ENCODE data around the gene PACSIN1. TPM values are rescaled to one million over a fixed set of nuclear protein-coding genes. Genes with fewer than 3 reads are reported as not detected.

PACSIN1 gene
- total RNA-seq, 5 donors from 2014 or later (not counting 1 experiment from before 2014, with no cell fraction given) = 0.86 to 3.2 (median 2.4) TPM

DNA sequence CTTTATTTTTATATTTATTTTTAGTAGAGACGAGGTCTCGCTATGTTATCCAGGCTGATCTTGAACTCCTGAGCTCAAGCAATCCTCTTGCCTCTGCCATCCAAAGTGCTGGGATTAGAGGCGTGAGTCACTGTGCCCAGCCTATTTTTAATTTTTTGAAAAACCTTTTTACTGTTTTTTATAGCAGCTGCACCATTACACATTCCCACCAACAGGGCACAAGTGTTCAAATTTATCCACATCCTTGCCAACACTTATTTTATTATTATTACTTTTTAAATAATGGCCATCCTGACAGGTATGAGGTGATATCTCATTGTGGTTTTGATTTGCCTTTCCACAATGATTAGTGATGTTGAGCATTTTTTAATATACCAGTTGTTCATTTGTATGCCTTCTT, 42.5 kb downstream of the PACSIN1 start:
- no peak overlapping the region for H3K4me3 Mint-ChIP-seq
- peaks cover 0 to 8% (median 7%) of the 10 kb centered on the region in 3 donors for H3K9me3 Mint-ChIP-seq
- no peaks in the 10 kb centered on the region for H3K36me3 Mint-ChIP-seq
- ChIA-PET CTCF (no interaction called here), POLR2A (no interaction called here)
- no peak overlapping the region for H3K27ac Mint-ChIP-seq
- WGBS (ENCODE audit: insufficient coverage) = no CpG with 5 or more reads among the region's 3 CpGs
- H3K36me3 ChIP-seq (ENCODE audit: control insufficient read depth in 2 of 2, extremely low read depth in 1 of 2, insufficient read depth in 1 of 2, low read length in 1 of 2) = no peaks in the 10 kb centered on the region
- no peak overlapping the region for H3K4me3 ChIP-seq (ENCODE audit: control insufficient read depth in 1 of 2, extremely low read depth in 1 of 2, low read length in 1 of 2)
- H3K4me1 ChIP-seq (ENCODE audit: control insufficient read depth in 1 of 2, extremely low read depth in 1 of 2, insufficient read depth in 2 of 2, low read length in 2 of 2) = no peaks in the 10 kb centered on the region
- peaks cover 0 to 14% of the 10 kb centered on the region in 2 donors for H3K27me3 Mint-ChIP-seq
- no peaks in the 10 kb centered on the region for H3K4me1 Mint-ChIP-seq
- no peak for ATAC-seq (replicated peaks in 1 of 4)
- H3K9me3 ChIP-seq = no peaks in the 10 kb centered on the region
- no peak overlapping the region for H3K27ac ChIP-seq (ENCODE audit: low read length)
- peaks cover 0 to 5% of the 10 kb centered on the region in 2 experiments for H3K27me3 ChIP-seq (replicated peaks in 1 of 2; ENCODE audit: control insufficient read depth in 2 of 2, extremely low read depth in 1 of 2, insufficient read depth in 2 of 2, low read length in 1 of 2)
- no peak for DNase-seq

DNA sequence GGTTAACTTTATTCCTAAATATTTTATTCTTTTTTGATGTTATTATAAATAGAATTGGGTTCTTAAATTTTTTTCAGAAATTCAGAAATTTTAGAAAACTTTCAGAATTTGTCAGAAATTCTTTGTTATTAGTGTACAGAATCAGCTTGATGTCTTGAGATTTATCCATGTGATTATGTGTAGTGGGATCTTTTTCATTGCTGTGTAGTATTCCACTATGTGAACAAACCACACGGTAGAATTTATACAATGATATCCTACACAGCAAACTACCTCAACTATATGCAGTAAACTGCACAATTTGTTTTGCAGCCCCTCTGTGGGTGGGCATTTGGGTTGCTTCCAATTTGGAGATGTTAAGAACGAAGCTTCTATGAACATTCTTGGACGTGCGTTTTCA, 43.9 kb downstream of the PACSIN1 start:
- no peaks in the 10 kb centered on the region for H3K36me3 Mint-ChIP-seq
- no peak overlapping the region for H3K27ac Mint-ChIP-seq
- DNase-seq (no peak), ATAC-seq (replicated peaks in 1 of 4) (no peak)
- peaks cover 0 to 5% (median 0%) of the 10 kb centered on the region in 3 donors for H3K4me1 Mint-ChIP-seq
- Histone ChIP-seq H3K27me3 (replicated peaks in 1 of 2; ENCODE audit: control insufficient read depth in 2 of 2, extremely low read depth in 1 of 2, insufficient read depth in 2 of 2, low read length in 1 of 2) (peaks cover 0 to 6% of the 10 kb centered on the region in 2 experiments), H3K4me3 (ENCODE audit: control insufficient read depth in 1 of 2, extremely low read depth in 1 of 2, low read length in 1 of 2) (no peak overlapping the region), H3K4me1 (ENCODE audit: control insufficient read depth in 1 of 2, extremely low read depth in 1 of 2, insufficient read depth in 2 of 2, low read length in 2 of 2) (no peaks in the 10 kb centered on the region), H3K27ac (ENCODE audit: low read length) (no peak overlapping the region), H3K36me3 (ENCODE audit: control insufficient read depth in 2 of 2, extremely low read depth in 1 of 2, insufficient read depth in 1 of 2, low read length in 1 of 2) (no peaks in the 10 kb centered on the region), H3K9me3 (no peaks in the 10 kb centered on the region)
- ChIA-PET CTCF (no interaction called here), POLR2A (interaction anchor here in 1 of 2 donors (0.6 kb wide), 1 partner anchor 198 kb away, joined by 3 read pairs; no protein-coding TSS in a partner anchor)
- WGBS (ENCODE audit: insufficient coverage) = 95% methylated on average over 3 of the region's 4 CpGs
- no peak overlapping the region for H3K4me3 Mint-ChIP-seq
- peaks cover 11 to 14% of the 10 kb centered on the region in 2 donors for H3K27me3 Mint-ChIP-seq
- peaks cover 0 to 8% (median 7%) of the 10 kb centered on the region in 3 donors for H3K9me3 Mint-ChIP-seq

DNA sequence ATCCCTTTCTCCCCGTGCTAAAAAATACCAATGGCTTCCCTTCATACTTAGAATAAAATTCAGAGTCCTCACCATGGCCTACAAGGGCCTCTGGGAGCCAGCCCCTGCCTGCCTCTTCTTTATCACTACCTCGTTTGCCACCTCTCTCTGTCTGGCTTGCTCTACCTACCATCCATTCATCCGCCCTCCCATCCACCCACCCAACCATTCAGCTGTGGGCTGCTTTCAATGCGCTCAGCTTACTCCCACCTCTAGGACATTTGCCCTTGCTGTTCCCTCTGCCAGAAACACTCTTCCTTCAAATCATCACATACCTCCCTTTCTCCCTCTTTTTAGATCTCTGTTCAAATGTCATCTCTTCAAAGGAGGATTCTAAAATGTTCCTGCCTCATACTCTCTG, 44.4 kb downstream of the PACSIN1 start:
- ATAC-seq (replicated peaks in 1 of 4) = no peak
- Histone ChIP-seq H3K36me3 (ENCODE audit: control insufficient read depth in 2 of 2, extremely low read depth in 1 of 2, insufficient read depth in 1 of 2, low read length in 1 of 2) (no peaks in the 10 kb centered on the region), H3K27ac (ENCODE audit: low read length) (no peak overlapping the region), H3K9me3 (no peaks in the 10 kb centered on the region), H3K4me1 (ENCODE audit: control insufficient read depth in 1 of 2, extremely low read depth in 1 of 2, insufficient read depth in 2 of 2, low read length in 2 of 2) (no peaks in the 10 kb centered on the region), H3K4me3 (ENCODE audit: control insufficient read depth in 1 of 2, extremely low read depth in 1 of 2, low read length in 1 of 2) (no peak overlapping the region), H3K27me3 (replicated peaks in 1 of 2; ENCODE audit: control insufficient read depth in 2 of 2, extremely low read depth in 1 of 2, insufficient read depth in 2 of 2, low read length in 1 of 2) (peaks cover 0 to 11% of the 10 kb centered on the region in 2 experiments)
- H3K9me3 Mint-ChIP-seq = peaks cover 0 to 8% (median 7%) of the 10 kb centered on the region in 3 donors
- H3K4me3 Mint-ChIP-seq = no peak overlapping the region
- no peak for DNase-seq
- ChIA-PET CTCF (no interaction called here), POLR2A (interaction anchor here in 1 of 2 donors (0.6 kb wide), 1 partner anchor 198 kb away, joined by 3 read pairs; no protein-coding TSS in a partner anchor)
- H3K4me1 Mint-ChIP-seq = peaks cover 0 to 5% (median 0%) of the 10 kb centered on the region in 3 donors
- peaks cover 11 to 14% of the 10 kb centered on the region in 2 donors for H3K27me3 Mint-ChIP-seq
- H3K36me3 Mint-ChIP-seq = no peaks in the 10 kb centered on the region
- WGBS (ENCODE audit: insufficient coverage) = 85% methylated on average over 4 of the region's 4 CpGs
- H3K27ac Mint-ChIP-seq = no peak overlapping the region

DNA sequence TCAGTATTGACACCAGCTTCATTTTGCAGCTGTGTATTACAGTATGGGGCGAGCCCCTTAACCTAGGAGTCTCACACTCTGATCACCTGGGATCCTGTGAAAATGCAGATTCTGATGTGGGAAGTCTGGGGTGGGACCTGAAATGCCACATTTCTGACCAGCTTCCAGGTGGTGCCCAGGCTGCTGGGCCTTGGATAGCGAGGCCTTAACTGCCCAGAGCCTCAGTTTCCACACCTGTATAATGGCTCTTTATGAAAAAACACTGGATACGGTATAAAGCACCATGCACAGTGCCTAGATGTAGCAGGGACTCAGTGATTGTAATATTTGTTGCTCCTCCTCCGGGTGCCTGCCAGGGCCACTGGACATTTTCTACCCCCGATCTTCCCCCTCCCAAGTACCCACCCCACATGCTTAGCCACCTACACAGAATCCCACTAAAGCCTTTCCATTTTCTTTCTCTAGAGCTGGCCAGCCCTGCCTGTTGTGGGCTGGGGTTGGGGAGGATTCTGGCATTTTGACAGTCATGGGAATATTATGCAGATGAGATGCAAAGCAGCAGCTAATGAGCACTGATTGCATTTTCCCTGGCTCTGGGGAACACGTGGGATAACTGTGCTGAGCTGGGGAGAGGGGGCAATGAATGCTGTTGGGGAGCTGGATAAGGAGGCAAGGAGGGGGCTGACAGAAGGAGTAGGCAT, 45.5 kb downstream of the PACSIN1 start:
- H3K4me3 ChIP-seq (ENCODE audit: control insufficient read depth in 1 of 2, extremely low read depth in 1 of 2, low read length in 1 of 2) = no peak overlapping the region
- Mint-ChIP-seq H3K9me3 (peaks cover 0 to 8% (median 7%) of the 10 kb centered on the region in 3 donors), H3K27ac (no peak overlapping the region), H3K4me3 (no peak overlapping the region), H3K27me3 (peaks cover 11 to 14% of the 10 kb centered on the region in 2 donors), H3K4me1 (peaks cover 0 to 5% (median 0%) of the 10 kb centered on the region in 3 donors), H3K36me3 (no peaks in the 10 kb centered on the region)
- H3K27me3 ChIP-seq (replicated peaks in 1 of 2; ENCODE audit: control insufficient read depth in 2 of 2, extremely low read depth in 1 of 2, insufficient read depth in 2 of 2, low read length in 1 of 2) = peaks cover 0 to 13% of the 10 kb centered on the region in 2 experiments
- DNase-seq (no peak), ATAC-seq (replicated peaks in 1 of 4) (no peak)
- WGBS (ENCODE audit: insufficient coverage) = 68% methylated on average over 2 of the region's 6 CpGs
- POLR2A ChIA-PET = no interaction called here
- no peaks in the 10 kb centered on the region for H3K9me3 ChIP-seq
- H3K27ac ChIP-seq (ENCODE audit: low read length) = no peak overlapping the region
- CTCF ChIA-PET = interaction anchor here in 1 of 2 donors (0.6 kb wide), 1 partner anchor 10 kb away, joined by 3 read pairs; no protein-coding TSS in a partner anchor
- no peaks in the 10 kb centered on the region for H3K36me3 ChIP-seq (ENCODE audit: control insufficient read depth in 2 of 2, extremely low read depth in 1 of 2, insufficient read depth in 1 of 2, low read length in 1 of 2)
- H3K4me1 ChIP-seq (ENCODE audit: control insufficient read depth in 1 of 2, extremely low read depth in 1 of 2, insufficient read depth in 2 of 2, low read length in 2 of 2) = no peaks in the 10 kb centered on the region

DNA sequence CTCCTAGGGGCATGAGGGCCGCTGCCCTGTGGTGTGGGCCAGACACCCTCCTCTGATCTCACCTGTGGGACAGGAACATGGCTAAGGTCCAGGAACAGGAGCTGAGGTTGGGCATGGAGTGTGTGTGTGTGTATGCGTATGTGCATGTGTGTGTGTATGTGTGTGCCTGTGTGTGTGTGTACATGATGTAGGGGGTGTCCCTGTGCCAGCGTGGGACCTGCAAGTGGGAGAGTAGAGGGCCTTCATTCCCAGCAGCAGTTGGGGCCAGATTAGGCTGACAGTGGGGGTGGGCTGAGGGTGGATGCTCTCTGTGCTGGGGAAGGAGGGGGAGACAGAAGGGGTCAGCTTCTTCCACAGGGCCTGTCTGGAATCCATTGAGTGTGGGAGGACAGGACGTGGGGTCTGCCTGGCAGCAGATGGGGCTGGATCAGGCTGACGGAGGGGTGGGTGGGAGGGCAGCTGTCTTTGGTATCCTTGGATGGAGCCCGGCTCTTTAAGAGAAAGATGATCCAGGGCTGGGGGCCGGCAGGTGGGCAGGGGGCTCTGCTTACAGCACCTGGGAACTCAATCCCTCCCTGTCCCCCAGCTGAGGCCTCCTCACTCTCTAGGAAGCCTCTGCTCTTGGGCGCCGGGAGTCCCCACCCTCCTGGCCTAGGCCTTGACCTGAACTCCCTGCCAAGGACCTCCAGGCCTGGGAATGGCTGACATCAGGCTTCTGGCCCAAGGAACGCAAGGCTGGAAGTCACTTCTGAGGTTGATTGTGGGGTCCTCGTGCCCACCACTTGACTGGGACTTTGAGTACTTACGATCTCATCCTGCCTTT, 46.2 kb downstream of the PACSIN1 start:
- no peak overlapping the region for H3K4me3 Mint-ChIP-seq
- H3K36me3 Mint-ChIP-seq = no peaks in the 10 kb centered on the region
- peaks cover 0 to 18% of the 10 kb centered on the region in 2 experiments for H3K27me3 ChIP-seq (replicated peaks in 1 of 2; ENCODE audit: control insufficient read depth in 2 of 2, extremely low read depth in 1 of 2, insufficient read depth in 2 of 2, low read length in 1 of 2)
- H3K27ac Mint-ChIP-seq = no peak overlapping the region
- peaks cover 0 to 8% (median 7%) of the 10 kb centered on the region in 3 donors for H3K9me3 Mint-ChIP-seq
- WGBS (ENCODE audit: insufficient coverage) = 83% methylated on average over 8 of the region's 12 CpGs
- CTCF ChIA-PET = interaction anchor here in 1 of 2 donors (0.6 kb wide), 1 partner anchor 10 kb away, joined by 3 read pairs; no protein-coding TSS in a partner anchor
- H3K27ac ChIP-seq (ENCODE audit: low read length) = no peak overlapping the region
- POLR2A ChIA-PET = no interaction called here
- ATAC-seq (replicated peaks in 1 of 4) (no peak), DNase-seq (no peak)
- H3K4me1 Mint-ChIP-seq = peaks cover 0 to 5% (median 0%) of the 10 kb centered on the region in 3 donors
- no peaks in the 10 kb centered on the region for H3K4me1 ChIP-seq (ENCODE audit: control insufficient read depth in 1 of 2, extremely low read depth in 1 of 2, insufficient read depth in 2 of 2, low read length in 2 of 2)
- H3K36me3 ChIP-seq (ENCODE audit: control insufficient read depth in 2 of 2, extremely low read depth in 1 of 2, insufficient read depth in 1 of 2, low read length in 1 of 2) = no peaks in the 10 kb centered on the region
- no peaks in the 10 kb centered on the region for H3K9me3 ChIP-seq
- peaks cover 14% of the 10 kb centered on the region in 2 donors for H3K27me3 Mint-ChIP-seq
- no peak overlapping the region for H3K4me3 ChIP-seq (ENCODE audit: control insufficient read depth in 1 of 2, extremely low read depth in 1 of 2, low read length in 1 of 2)

DNA sequence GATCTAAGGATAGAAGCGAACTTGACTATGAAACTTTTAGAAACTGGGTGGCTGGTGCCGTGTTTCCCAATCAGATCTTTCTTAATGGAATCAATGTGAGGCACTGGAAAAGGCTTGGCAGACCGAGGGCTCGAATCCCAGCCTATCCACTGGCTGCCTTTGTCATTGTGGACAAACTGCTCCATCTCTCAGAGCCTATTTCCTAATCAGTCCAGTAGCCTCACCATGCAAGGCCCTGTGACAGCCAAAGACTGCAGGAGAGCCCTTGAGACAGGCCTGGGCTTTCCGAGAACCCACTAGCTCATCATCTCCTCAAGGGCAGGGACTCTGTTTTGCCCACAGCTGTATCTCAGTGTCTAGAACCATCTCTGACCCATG, 46.9 kb downstream of the PACSIN1 start:
- ChIA-PET CTCF (interaction anchor here in 1 of 2 donors (0.5 kb wide), 1 partner anchor 34 kb away, joined by 4 read pairs; no protein-coding TSS in a partner anchor), POLR2A (no interaction called here)
- Histone ChIP-seq H3K9me3 (no peaks in the 10 kb centered on the region), H3K27me3 (replicated peaks in 1 of 2; ENCODE audit: control insufficient read depth in 2 of 2, extremely low read depth in 1 of 2, insufficient read depth in 2 of 2, low read length in 1 of 2) (peaks cover 0 to 18% of the 10 kb centered on the region in 2 experiments), H3K4me3 (ENCODE audit: control insufficient read depth in 1 of 2, extremely low read depth in 1 of 2, low read length in 1 of 2) (no peak overlapping the region), H3K27ac (ENCODE audit: low read length) (no peak overlapping the region), H3K4me1 (ENCODE audit: control insufficient read depth in 1 of 2, extremely low read depth in 1 of 2, insufficient read depth in 2 of 2, low read length in 2 of 2) (no peaks in the 10 kb centered on the region), H3K36me3 (ENCODE audit: control insufficient read depth in 2 of 2, extremely low read depth in 1 of 2, insufficient read depth in 1 of 2, low read length in 1 of 2) (no peaks in the 10 kb centered on the region)
- ATAC-seq (replicated peaks in 1 of 4) = no peak
- no peak overlapping the region for H3K4me3 Mint-ChIP-seq
- H3K4me1 Mint-ChIP-seq = peaks cover 0 to 5% (median 0%) of the 10 kb centered on the region in 3 donors
- H3K27me3 Mint-ChIP-seq = peaks cover 14% of the 10 kb centered on the region in 2 donors
- no peak overlapping the region for H3K27ac Mint-ChIP-seq
- no peaks in the 10 kb centered on the region for H3K36me3 Mint-ChIP-seq
- WGBS (ENCODE audit: insufficient coverage) = 82% methylated on average over 4 of the region's 5 CpGs
- no peak for DNase-seq
- H3K9me3 Mint-ChIP-seq = peaks cover 0 to 8% (median 7%) of the 10 kb centered on the region in 3 donors
